GM23338 (cell line): ENCODE data around the gene PLCG2. TPM values are rescaled to one million over a fixed set of nuclear protein-coding genes. Genes with fewer than 3 reads are reported as not detected.

Experiments
- ATAC-seq: fragments of 200-7000 bp; cut with Tn5 transposase; 3 replicates; pipeline ENCODE4 v1.9.1; 2020
- DNase-seq: peaks from one replicate; pipeline ENCODE4 v3.0.0-alpha.2; 2015; ENCODE audit warnings: low spot score
- H2AFZ ChIP-seq: fragments of 200-600 bp; sonication (generic); 2 replicates; pipeline ENCODE4 v1.8.0; 2016; ENCODE audit warnings: antibody characterized with exemption, mild to moderate bottlenecking, moderate library complexity
- H3F3A ChIP-seq: fragments of 200-600 bp; sonication (generic); replicated peaks from 2 replicates; pipeline ENCODE4 v1.8.0; 2017; ENCODE audit warnings: antibody characterized with exemption, mixed run types, low read depth
- H3K27ac ChIP-seq: fragments of 200-600 bp; sonication (generic); 2 replicates; pipeline ENCODE4 v1.6.1; 2016; ENCODE audit warnings: low read depth
- H3K27me3 ChIP-seq: fragments of 200-600 bp; sonication (generic); 2 replicates; pipeline ENCODE4 v1.8.0; 2016; ENCODE audit warnings: mild to moderate bottlenecking, mixed run types, moderate library complexity; ENCODE audit not compliant: insufficient read depth
- H3K36me3 ChIP-seq: fragments of 200-600 bp; sonication (generic); 2 replicates; pipeline ENCODE4 v1.8.0; 2016; ENCODE audit warnings: mild to moderate bottlenecking; ENCODE audit not compliant: insufficient read depth
- H3K4me1 ChIP-seq: fragments of 200-600 bp; sonication (generic); 2 replicates; pipeline ENCODE4 v1.8.0; 2016; ENCODE audit warnings: mild to moderate bottlenecking, moderate library complexity; ENCODE audit not compliant: insufficient read depth
- H3K4me2 ChIP-seq: fragments of 200-600 bp; sonication (generic); 2 replicates; pipeline ENCODE4 v1.7.1; 2017; ENCODE audit warnings: mixed run types
- H3K4me3 ChIP-seq: fragments of 200-600 bp; sonication (generic); 2 replicates; pipeline ENCODE4 v1.6.1; 2016; ENCODE audit warnings: mixed run types
- H3K79me2 ChIP-seq: fragments of 200-600 bp; sonication (generic); replicated peaks from 2 replicates; pipeline ENCODE4 v1.8.0; 2017; ENCODE audit warnings: mild to moderate bottlenecking; ENCODE audit not compliant: insufficient read depth
- H3K9me2 ChIP-seq: fragments of 200-600 bp; sonication (generic); 2 replicates; pipeline ENCODE4 v1.8.0; 2017; ENCODE audit not compliant: insufficient read depth
- H4K20me1 ChIP-seq: fragments of 200-600 bp; sonication (generic); replicated peaks from 2 replicates; pipeline ENCODE4 v1.8.0; 2017; ENCODE audit warnings: mild to moderate bottlenecking; ENCODE audit not compliant: insufficient read depth
- H3K27ac Mint-ChIP-seq: 2 replicates; pipeline ENCODE4 v1.8.0; 2020; ENCODE audit warnings: inconsistent platforms, mild to moderate bottlenecking, moderate library complexity, mixed read lengths
- H3K27me3 Mint-ChIP-seq: 3 replicates; pipeline ENCODE4 v1.8.0; 2022; ENCODE audit warnings: low read depth, mild to moderate bottlenecking, moderate library complexity, mixed read lengths, inconsistent platforms; ENCODE audit not compliant: insufficient read depth, poor library complexity
- H3K36me3 Mint-ChIP-seq: 3 replicates; pipeline ENCODE4 v1.8.0; 2021; ENCODE audit warnings: low read depth, mild to moderate bottlenecking, inconsistent platforms, moderate library complexity, mixed read lengths
- H3K4me1 Mint-ChIP-seq: 3 replicates; pipeline ENCODE4 v1.8.0; 2020; ENCODE audit warnings: mild to moderate bottlenecking, inconsistent platforms, mixed read lengths
- H3K4me3 Mint-ChIP-seq: 3 replicates; pipeline ENCODE4 v1.8.0; 2021; ENCODE audit warnings: moderate library complexity, mild to moderate bottlenecking, inconsistent platforms, mixed read lengths
- H3K9me3 Mint-ChIP-seq: 3 replicates; pipeline ENCODE4 v1.8.0; 2020; ENCODE audit warnings: moderate library complexity, mild to moderate bottlenecking, inconsistent platforms, mixed read lengths
- CREB1 ChIP-seq: fragments of 250-450 bp; sonication (Bioruptor Pico); IDR thresholded peaks from 2 replicates; pipeline ENCODE4 v1.5.0; 2020; ENCODE audit warnings: low read depth, mild to moderate bottlenecking, moderate library complexity
- EZH2 ChIP-seq: fragments of 200-600 bp; sonication (generic); IDR thresholded peaks from one replicate; pipeline ENCODE4 v1.8.0; 2017; ENCODE audit warnings: antibody characterized with exemption, mild to moderate bottlenecking, low read depth; ENCODE audit not compliant: unreplicated experiment
- JUNB ChIP-seq: IDR thresholded peaks from one replicate; pipeline ENCODE4 v1.6.1; 2016; ENCODE audit warnings: antibody characterized with exemption; ENCODE audit not compliant: unreplicated experiment
- NANOG ChIP-seq: IDR thresholded peaks from 2 replicates; pipeline ENCODE4 v1.6.1; 2016; ENCODE audit warnings: antibody characterized with exemption, borderline replicate concordance
- POLR2AphosphoS5 ChIP-seq: IDR thresholded peaks from 2 replicates; pipeline ENCODE4 v1.6.1; 2016; ENCODE audit warnings: antibody characterized with exemption, low read depth
- STAT1 ChIP-seq: IDR thresholded peaks from one replicate; pipeline ENCODE4 v1.6.1; 2016; ENCODE audit warnings: antibody characterized with exemption; ENCODE audit not compliant: unreplicated experiment
- ZNF114 ChIP-seq: fragments of 250-450 bp; sonication (Bioruptor Pico); IDR thresholded peaks from 2 replicates; pipeline ENCODE4 v1.5.0; 2020; ENCODE audit warnings: mild to moderate bottlenecking, moderate library complexity
- ZNF331 ChIP-seq: fragments of 250-450 bp; sonication (Bioruptor Pico); IDR thresholded peaks from 2 replicates; pipeline ENCODE4 v1.5.0; 2020; ENCODE audit warnings: low read depth, mild to moderate bottlenecking, moderate library complexity
- polyA plus RNA-seq: library from polyadenylated mRNA; unstranded; fragments of >200 nt; fragmentation: Nextera tagmentation; extraction: Ambion mirVana; gene quantifications from 2 replicates; pipeline ENCODE4 v1.2.1, GENCODE V29; 2016
- total RNA-seq: library from RNA; depleted of rRNA; stranded (reverse); fragments of >200 nt; shearing (Covaris generic); gene quantifications from 2 replicates; pipeline ENCODE4 v1.2.3, GENCODE V29; 2014
- TF ChIP-seq, protein P1 (sequence below): IDR thresholded peaks from one replicate; pipeline ENCODE4 v1.6.1; 2018; ENCODE audit warnings: antibody characterized with exemption; ENCODE audit not compliant: unreplicated experiment
- TF ChIP-seq, protein P2 (sequence below): IDR thresholded peaks from 2 replicates; pipeline ENCODE4 v1.6.1; 2016; ENCODE audit warnings: antibody characterized with exemption
- TF ChIP-seq, protein P3 (sequence below), 2 experiments: fragments of 200-600 bp in 1 of 2; sonication (generic) in 1 of 2; conservative IDR thresholded peaks; 2 replicates each; pipeline versions ENCODE4 v1.5.1 to v1.6.1; 2016 to 2017; ENCODE audit warnings: antibody characterized with exemption in 2 of 2, low read depth in 2 of 2, mild to moderate bottlenecking in 2 of 2, moderate library complexity in 1 of 2
- TF ChIP-seq, protein P4 (sequence below): fragments of 250-450 bp; sonication (Bioruptor Pico); IDR thresholded peaks from 2 replicates; pipeline ENCODE4 v1.5.0; 2020; ENCODE audit warnings: mild to moderate bottlenecking, moderate library complexity

Gene PLCG2
- total and polyA plus RNA-seq, 2 experiments from 2014 or later: 2.4 to 5.9 TPM

GRCh38 chr16:81997738-81998137 is 218.6 kb downstream of the PLCG2 start (continued):
- TF ChIP-seq, protein P1, sequence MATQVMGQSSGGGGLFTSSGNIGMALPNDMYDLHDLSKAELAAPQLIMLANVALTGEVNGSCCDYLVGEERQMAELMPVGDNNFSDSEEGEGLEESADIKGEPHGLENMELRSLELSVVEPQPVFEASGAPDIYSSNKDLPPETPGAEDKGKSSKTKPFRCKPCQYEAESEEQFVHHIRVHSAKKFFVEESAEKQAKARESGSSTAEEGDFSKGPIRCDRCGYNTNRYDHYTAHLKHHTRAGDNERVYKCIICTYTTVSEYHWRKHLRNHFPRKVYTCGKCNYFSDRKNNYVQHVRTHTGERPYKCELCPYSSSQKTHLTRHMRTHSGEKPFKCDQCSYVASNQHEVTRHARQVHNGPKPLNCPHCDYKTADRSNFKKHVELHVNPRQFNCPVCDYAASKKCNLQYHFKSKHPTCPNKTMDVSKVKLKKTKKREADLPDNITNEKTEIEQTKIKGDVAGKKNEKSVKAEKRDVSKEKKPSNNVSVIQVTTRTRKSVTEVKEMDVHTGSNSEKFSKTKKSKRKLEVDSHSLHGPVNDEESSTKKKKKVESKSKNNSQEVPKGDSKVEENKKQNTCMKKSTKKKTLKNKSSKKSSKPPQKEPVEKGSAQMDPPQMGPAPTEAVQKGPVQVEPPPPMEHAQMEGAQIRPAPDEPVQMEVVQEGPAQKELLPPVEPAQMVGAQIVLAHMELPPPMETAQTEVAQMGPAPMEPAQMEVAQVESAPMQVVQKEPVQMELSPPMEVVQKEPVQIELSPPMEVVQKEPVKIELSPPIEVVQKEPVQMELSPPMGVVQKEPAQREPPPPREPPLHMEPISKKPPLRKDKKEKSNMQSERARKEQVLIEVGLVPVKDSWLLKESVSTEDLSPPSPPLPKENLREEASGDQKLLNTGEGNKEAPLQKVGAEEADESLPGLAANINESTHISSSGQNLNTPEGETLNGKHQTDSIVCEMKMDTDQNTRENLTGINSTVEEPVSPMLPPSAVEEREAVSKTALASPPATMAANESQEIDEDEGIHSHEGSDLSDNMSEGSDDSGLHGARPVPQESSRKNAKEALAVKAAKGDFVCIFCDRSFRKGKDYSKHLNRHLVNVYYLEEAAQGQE: no peak
- TF ChIP-seq, protein P2, sequence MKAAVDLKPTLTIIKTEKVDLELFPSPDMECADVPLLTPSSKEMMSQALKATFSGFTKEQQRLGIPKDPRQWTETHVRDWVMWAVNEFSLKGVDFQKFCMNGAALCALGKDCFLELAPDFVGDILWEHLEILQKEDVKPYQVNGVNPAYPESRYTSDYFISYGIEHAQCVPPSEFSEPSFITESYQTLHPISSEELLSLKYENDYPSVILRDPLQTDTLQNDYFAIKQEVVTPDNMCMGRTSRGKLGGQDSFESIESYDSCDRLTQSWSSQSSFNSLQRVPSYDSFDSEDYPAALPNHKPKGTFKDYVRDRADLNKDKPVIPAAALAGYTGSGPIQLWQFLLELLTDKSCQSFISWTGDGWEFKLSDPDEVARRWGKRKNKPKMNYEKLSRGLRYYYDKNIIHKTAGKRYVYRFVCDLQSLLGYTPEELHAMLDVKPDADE: no peak
- TF ChIP-seq ZNF114: no peak
- TF ChIP-seq, protein P3, sequence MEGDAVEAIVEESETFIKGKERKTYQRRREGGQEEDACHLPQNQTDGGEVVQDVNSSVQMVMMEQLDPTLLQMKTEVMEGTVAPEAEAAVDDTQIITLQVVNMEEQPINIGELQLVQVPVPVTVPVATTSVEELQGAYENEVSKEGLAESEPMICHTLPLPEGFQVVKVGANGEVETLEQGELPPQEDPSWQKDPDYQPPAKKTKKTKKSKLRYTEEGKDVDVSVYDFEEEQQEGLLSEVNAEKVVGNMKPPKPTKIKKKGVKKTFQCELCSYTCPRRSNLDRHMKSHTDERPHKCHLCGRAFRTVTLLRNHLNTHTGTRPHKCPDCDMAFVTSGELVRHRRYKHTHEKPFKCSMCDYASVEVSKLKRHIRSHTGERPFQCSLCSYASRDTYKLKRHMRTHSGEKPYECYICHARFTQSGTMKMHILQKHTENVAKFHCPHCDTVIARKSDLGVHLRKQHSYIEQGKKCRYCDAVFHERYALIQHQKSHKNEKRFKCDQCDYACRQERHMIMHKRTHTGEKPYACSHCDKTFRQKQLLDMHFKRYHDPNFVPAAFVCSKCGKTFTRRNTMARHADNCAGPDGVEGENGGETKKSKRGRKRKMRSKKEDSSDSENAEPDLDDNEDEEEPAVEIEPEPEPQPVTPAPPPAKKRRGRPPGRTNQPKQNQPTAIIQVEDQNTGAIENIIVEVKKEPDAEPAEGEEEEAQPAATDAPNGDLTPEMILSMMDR (conservative IDR thresholded peaks at IDR 0.05; ENCODE audit: low read depth in 2 of 2): no peak

DNA sequence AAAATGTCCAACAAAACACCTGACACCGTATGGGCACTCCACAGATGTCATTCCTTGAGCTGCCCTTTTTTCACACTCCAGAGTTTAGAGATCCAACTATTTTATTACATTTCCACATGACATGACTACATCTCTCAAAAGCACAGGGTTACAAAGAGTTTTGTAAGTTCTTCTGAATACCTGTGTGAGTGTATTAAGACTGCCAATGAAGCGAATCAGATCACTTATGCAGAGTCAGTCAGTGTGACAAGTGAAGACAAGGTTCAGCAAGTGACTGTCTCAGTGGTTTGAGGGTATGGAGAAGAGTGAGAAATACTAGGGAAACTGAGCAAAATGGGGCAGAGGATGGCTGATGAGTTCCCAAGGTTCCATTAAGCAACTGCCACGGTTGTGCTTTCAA is 223.7 kb downstream of the PLCG2 start:
- ATAC-seq (no peak), DNase-seq (no peak)
- Mint-ChIP-seq H3K9me3 (peaks cover 4% of the 10 kb centered on the region), H3K27ac (no peak overlapping the region), H3K36me3 (no peaks in the 10 kb centered on the region; the same call in 2 of the 3 replicates), H3K4me3 (no peak overlapping the region), H3K4me1 (peaks cover 10% of the 10 kb centered on the region; the same call in 2 of the 3 replicates), H3K27me3 (peaks cover 1% of the 10 kb centered on the region)
- no peak overlapping the region for H3K4me2 ChIP-seq
- no peak overlapping the region for H2AFZ ChIP-seq
- no peaks in the 10 kb centered on the region for H3K79me2 ChIP-seq
- 0 out of 2 replicates have a peak, but pooled peaks cover 5% of the 10 kb centered on the region for H3K4me1 ChIP-seq
- H3K36me3 ChIP-seq: no peaks in the 10 kb centered on the region
- H3K9me2 ChIP-seq: no peaks in the 10 kb centered on the region
- H3F3A ChIP-seq: no peaks in the 10 kb centered on the region
- H3K4me3 ChIP-seq: no peak overlapping the region
- H3K27me3 ChIP-seq: no peaks in the 10 kb centered on the region
- no peaks in the 10 kb centered on the region for H4K20me1 ChIP-seq
- no peak overlapping the region for H3K27ac ChIP-seq
- TF ChIP-seq JUNB (no peak), CREB1 (CRISPR knock-in tag) (no peak), EZH2 (no peak), ZNF331 (CRISPR knock-in tag) (no peak), POLR2AphosphoS5 (no peak), NANOG (no peak), STAT1 (no peak)
- TF ChIP-seq, protein P2: no peak
- TF ChIP-seq, protein P4, sequence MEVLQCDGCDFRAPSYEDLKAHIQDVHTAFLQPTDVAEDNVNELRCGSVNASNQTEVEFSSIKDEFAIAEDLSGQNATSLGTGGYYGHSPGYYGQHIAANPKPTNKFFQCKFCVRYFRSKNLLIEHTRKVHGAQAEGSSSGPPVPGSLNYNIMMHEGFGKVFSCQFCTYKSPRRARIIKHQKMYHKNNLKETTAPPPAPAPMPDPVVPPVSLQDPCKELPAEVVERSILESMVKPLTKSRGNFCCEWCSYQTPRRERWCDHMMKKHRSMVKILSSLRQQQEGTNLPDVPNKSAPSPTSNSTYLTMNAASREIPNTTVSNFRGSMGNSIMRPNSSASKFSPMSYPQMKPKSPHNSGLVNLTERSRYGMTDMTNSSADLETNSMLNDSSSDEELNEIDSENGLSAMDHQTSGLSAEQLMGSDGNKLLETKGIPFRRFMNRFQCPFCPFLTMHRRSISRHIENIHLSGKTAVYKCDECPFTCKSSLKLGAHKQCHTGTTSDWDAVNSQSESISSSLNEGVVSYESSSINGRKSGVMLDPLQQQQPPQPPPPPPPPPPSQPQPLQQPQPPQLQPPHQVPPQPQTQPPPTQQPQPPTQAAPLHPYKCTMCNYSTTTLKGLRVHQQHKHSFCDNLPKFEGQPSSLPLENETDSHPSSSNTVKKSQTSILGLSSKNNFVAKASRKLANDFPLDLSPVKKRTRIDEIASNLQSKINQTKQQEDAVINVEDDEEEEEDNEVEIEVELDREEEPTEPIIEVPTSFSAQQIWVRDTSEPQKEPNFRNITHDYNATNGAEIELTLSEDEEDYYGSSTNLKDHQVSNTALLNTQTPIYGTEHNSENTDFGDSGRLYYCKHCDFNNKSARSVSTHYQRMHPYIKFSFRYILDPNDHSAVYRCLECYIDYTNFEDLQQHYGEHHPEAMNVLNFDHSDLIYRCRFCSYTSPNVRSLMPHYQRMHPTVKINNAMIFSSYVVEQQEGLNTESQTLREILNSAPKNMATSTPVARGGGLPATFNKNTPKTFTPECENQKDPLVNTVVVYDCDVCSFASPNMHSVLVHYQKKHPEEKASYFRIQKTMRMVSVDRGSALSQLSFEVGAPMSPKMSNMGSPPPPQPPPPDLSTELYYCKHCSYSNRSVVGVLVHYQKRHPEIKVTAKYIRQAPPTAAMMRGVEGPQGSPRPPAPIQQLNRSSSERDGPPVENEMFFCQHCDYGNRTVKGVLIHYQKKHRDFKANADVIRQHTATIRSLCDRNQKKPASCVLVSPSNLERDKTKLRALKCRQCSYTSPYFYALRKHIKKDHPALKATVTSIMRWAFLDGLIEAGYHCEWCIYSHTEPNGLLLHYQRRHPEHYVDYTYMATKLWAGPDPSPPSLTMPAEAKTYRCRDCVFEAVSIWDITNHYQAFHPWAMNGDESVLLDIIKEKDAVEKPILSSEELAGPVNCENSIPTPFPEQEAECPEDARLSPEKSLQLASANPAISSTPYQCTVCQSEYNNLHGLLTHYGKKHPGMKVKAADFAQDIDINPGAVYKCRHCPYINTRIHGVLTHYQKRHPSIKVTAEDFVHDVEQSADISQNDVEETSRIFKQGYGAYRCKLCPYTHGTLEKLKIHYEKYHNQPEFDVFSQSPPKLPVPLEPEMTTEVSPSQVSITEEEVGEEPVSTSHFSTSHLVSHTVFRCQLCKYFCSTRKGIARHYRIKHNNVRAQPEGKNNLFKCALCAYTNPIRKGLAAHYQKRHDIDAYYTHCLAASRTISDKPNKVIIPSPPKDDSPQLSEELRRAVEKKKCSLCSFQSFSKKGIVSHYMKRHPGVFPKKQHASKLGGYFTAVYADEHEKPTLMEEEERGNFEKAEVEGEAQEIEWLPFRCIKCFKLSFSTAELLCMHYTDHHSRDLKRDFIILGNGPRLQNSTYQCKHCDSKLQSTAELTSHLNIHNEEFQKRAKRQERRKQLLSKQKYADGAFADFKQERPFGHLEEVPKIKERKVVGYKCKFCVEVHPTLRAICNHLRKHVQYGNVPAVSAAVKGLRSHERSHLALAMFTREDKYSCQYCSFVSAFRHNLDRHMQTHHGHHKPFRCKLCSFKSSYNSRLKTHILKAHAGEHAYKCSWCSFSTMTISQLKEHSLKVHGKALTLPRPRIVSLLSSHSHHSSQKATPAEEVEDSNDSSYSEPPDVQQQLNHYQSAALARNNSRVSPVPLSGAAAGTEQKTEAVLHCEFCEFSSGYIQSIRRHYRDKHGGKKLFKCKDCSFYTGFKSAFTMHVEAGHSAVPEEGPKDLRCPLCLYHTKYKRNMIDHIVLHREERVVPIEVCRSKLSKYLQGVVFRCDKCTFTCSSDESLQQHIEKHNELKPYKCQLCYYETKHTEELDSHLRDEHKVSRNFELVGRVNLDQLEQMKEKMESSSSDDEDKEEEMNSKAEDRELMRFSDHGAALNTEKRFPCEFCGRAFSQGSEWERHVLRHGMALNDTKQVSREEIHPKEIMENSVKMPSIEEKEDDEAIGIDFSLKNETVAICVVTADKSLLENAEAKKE (CRISPR knock-in tag): no peak
